ENCODE measurements around the gene ARF1. TPM values are rescaled to one million over a fixed set of nuclear protein-coding genes. Genes with fewer than 3 reads are reported as not detected.

ARF1 gene
- total RNA-seq, 2 experiments from 2014 or later = 163 to 322 TPM

- Histone ChIP-seq H3K27ac (ENCODE audit: low read depth, low read length, poor library complexity, severe bottlenecking) (no peak overlapping the region), H3K9me2 (ENCODE audit: insufficient read depth, low read length) (no peaks in the 10 kb centered on the region), H3K9me3 (ENCODE audit: low read length) (no peaks in the 10 kb centered on the region), H3K4me1 (ENCODE audit: insufficient read depth, low read length, poor library complexity, severe bottlenecking) (no peaks in the 10 kb centered on the region), H3K4me3 (ENCODE audit: low read depth, low read length, poor library complexity, severe bottlenecking) (no peak overlapping the region), H2AFZ (ENCODE audit: low read length) (no peak overlapping the region), H3K79me2 (ENCODE audit: insufficient read depth, low read depth, low read length) (no peaks in the 10 kb centered on the region), H3K4me2 (ENCODE audit: low read length) (no peak overlapping the region), H3K36me3 (ENCODE audit: insufficient read depth, low read length) (no peaks in the 10 kb centered on the region), H4K20me1 (ENCODE audit: insufficient read depth, low read length) (no peaks in the 10 kb centered on the region; the same call in 1 of the 2 replicates)
- intact Hi-C loops (cut with micrococcal nuclease; ENCODE audit: unreplicated experiment) = loop anchor here (1.0 to 2.0 kb wide), 2 partner anchors 72 to 75 kb away; no protein-coding TSS in a partner anchor
- ChIA-PET CTCF (ENCODE audit: unreplicated experiment) (interaction anchor here (0.5 kb wide), 1 partner anchor 405 kb away, joined by 3 read pairs; no protein-coding TSS in a partner anchor), POLR2A (no interaction called here)
- TF ChIP-seq, protein P1, sequence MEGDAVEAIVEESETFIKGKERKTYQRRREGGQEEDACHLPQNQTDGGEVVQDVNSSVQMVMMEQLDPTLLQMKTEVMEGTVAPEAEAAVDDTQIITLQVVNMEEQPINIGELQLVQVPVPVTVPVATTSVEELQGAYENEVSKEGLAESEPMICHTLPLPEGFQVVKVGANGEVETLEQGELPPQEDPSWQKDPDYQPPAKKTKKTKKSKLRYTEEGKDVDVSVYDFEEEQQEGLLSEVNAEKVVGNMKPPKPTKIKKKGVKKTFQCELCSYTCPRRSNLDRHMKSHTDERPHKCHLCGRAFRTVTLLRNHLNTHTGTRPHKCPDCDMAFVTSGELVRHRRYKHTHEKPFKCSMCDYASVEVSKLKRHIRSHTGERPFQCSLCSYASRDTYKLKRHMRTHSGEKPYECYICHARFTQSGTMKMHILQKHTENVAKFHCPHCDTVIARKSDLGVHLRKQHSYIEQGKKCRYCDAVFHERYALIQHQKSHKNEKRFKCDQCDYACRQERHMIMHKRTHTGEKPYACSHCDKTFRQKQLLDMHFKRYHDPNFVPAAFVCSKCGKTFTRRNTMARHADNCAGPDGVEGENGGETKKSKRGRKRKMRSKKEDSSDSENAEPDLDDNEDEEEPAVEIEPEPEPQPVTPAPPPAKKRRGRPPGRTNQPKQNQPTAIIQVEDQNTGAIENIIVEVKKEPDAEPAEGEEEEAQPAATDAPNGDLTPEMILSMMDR (conservative IDR thresholded peaks at IDR 0.05; ENCODE audit: low read length) = peak; percentile 61
- TF ChIP-seq EZH2phosphoT487 (IDR thresholded peaks at IDR 0.05; ENCODE audit: borderline replicate concordance, low read depth, low read length) = no peak
- BruUV-seq (replicated peaks) = no TSS peak
- peak; percentile 40 for DNase-seq (ENCODE audit: low spot score)
Observed at GRCh38 chr1:228073857-228074545, 8.5 kb upstream of the ARF1 start.

DNA sequence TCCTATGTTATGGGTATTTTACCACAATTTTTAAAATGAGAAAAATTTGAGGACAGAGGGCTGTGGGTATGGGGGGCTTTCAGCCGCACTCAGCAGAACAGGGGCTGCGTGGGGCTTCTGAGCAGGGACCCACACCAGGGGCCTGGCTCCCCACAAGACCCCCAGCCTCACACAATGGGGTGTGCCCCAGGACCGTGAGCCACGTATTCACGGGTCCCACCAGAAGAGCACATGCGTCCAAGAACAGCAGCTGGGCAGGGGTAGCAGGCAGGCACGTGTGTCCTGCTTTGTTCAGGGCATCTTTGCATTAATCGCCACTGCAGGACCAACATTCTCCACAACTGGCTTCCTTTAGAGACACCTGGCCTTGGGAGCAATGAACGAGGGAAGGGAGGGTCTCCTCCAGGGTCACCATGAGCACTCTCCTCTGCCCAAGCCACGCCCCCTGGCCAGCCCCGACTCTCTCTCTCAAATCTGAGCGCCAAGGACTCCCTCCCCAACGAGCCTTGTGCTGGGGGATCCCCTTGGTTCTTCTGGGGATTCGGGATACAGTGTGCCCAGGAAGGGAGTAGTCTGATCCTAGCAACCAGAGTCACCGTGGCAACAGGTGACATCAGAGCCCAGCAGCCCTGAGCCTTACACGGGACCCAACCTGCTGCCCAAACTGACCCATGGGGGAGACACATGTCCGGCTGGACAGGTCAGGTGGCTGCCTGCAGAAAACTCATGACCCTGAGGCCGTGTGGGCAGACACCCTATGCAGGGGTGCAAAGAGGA is 7.4 kb upstream of the ARF1 start:
- Histone ChIP-seq H3K4me1 (ENCODE audit: insufficient read depth, low read length, poor library complexity, severe bottlenecking) (no peaks in the 10 kb centered on the region), H3K36me3 (ENCODE audit: insufficient read depth, low read length) (peaks cover 5% of the 10 kb centered on the region; the same call in 1 of the 2 replicates), H4K20me1 (ENCODE audit: insufficient read depth, low read length) (no peaks in the 10 kb centered on the region; the same call in 1 of the 2 replicates), H3K4me3 (ENCODE audit: low read depth, low read length, poor library complexity, severe bottlenecking) (no peak overlapping the region), H2AFZ (ENCODE audit: low read length) (no peak overlapping the region), H3K27ac (ENCODE audit: low read depth, low read length, poor library complexity, severe bottlenecking) (no peak overlapping the region), H3K9me3 (ENCODE audit: low read length) (no peaks in the 10 kb centered on the region), H3K79me2 (ENCODE audit: insufficient read depth, low read depth, low read length) (peaks cover 3% of the 10 kb centered on the region; the same call in 1 of the 2 replicates), H3K9me2 (ENCODE audit: insufficient read depth, low read length) (no peaks in the 10 kb centered on the region), H3K4me2 (ENCODE audit: low read length) (no peak overlapping the region)
- DNase-seq (ENCODE audit: low spot score) = no peak
- TF ChIP-seq, protein P1 (conservative IDR thresholded peaks at IDR 0.05; ENCODE audit: low read length) = no peak
- no peak for TF ChIP-seq EZH2phosphoT487 (IDR thresholded peaks at IDR 0.05; ENCODE audit: borderline replicate concordance, low read depth, low read length)
- CTCF ChIA-PET (ENCODE audit: unreplicated experiment) = no interaction called here
- no TSS peak for BruUV-seq (replicated peaks)
- intact Hi-C loops (cut with micrococcal nuclease; ENCODE audit: unreplicated experiment) = loop anchor here (1.0 kb wide), 1 partner anchor 73 kb away; no protein-coding TSS in a partner anchor
- POLR2A ChIA-PET = interaction anchor here (0.7 kb wide), 1 partner anchor 331 kb away, joined by 3 read pairs; no protein-coding TSS in a partner anchor

Measured in OCI-LY7 (cell line).